H9 (cell line): ENCODE measurements around the gene FBXO21. TPM values are rescaled to one million over a fixed set of nuclear protein-coding genes. Genes with fewer than 3 reads are reported as not detected.

Experiments
- DNase-seq: peaks from one replicate; pipeline ENCODE4 v3.0.0-alpha.2; 2017
- H2AFZ ChIP-seq: one replicate; pipeline ENCODE4 v1.6.1; 2013; ENCODE audit warnings: mild to moderate bottlenecking, low read length, control low read depth, moderate library complexity
- H2AK5ac ChIP-seq: 2 replicates; pipeline ENCODE4 v1.6.1; 2013; ENCODE audit warnings: low read length, control low read depth, mixed read lengths; ENCODE audit not compliant: insufficient read length
- H2BK120ac ChIP-seq: one replicate; pipeline ENCODE4 v1.6.1; 2013; ENCODE audit warnings: low read depth, mild to moderate bottlenecking, low read length, control low read depth, inconsistent platforms; ENCODE audit not compliant: poor library complexity, severe bottlenecking
- H2BK12ac ChIP-seq: 2 replicates; pipeline ENCODE4 v1.6.1; 2013; ENCODE audit warnings: low read length, control low read depth, mixed read lengths, low read depth; ENCODE audit not compliant: insufficient read length
- H2BK15ac ChIP-seq: 2 replicates; pipeline ENCODE4 v1.6.1; 2013; ENCODE audit warnings: low read depth, low read length, control low read depth
- H2BK20ac ChIP-seq: one replicate; pipeline ENCODE4 v1.6.1; 2013; ENCODE audit warnings: low read depth, mild to moderate bottlenecking, low read length, control low read depth, inconsistent platforms; ENCODE audit not compliant: poor library complexity, severe bottlenecking
- H2BK5ac ChIP-seq: 2 replicates; pipeline ENCODE4 v1.6.1; 2013; ENCODE audit warnings: low read length, control low read depth, mixed read lengths; ENCODE audit not compliant: insufficient read length
- H3K14ac ChIP-seq: 2 replicates; pipeline ENCODE4 v1.6.1; 2013; ENCODE audit warnings: low read length, control low read depth; ENCODE audit not compliant: insufficient read depth
- H3K18ac ChIP-seq: 2 replicates; pipeline ENCODE4 v1.6.1; 2013; ENCODE audit warnings: low read depth, mild to moderate bottlenecking, mixed read lengths, low read length, control low read depth; ENCODE audit not compliant: insufficient read length
- H3K23ac ChIP-seq: 2 replicates; pipeline ENCODE4 v1.6.1; 2013; ENCODE audit warnings: low read length, control low read depth, mixed read lengths, low read depth; ENCODE audit not compliant: insufficient read length
- H3K23me2 ChIP-seq: 2 replicates; pipeline ENCODE4 v1.6.1; 2013; ENCODE audit warnings: low read depth, mild to moderate bottlenecking, mixed read lengths, low read length, control low read depth; ENCODE audit not compliant: insufficient read length, poor library complexity, severe bottlenecking
- H3K27ac ChIP-seq: 2 replicates; pipeline ENCODE4 v1.5.1; 2013; ENCODE audit warnings: low read length, control low read depth, mixed read lengths, low read depth; ENCODE audit not compliant: insufficient read length
- H3K27me3 ChIP-seq: 2 replicates; pipeline ENCODE4 v1.6.1; 2013; ENCODE audit warnings: low read length, control low read depth, inconsistent platforms; ENCODE audit not compliant: insufficient read depth
- H3K4ac ChIP-seq: 2 replicates; pipeline ENCODE4 v1.6.1; 2013; ENCODE audit warnings: low read depth, mild to moderate bottlenecking, control low read depth, inconsistent platforms, low read length, moderate library complexity
- H3K4me1 ChIP-seq: 2 replicates; pipeline ENCODE4 v1.6.1; 2013; ENCODE audit warnings: low read length, control low read depth, inconsistent platforms; ENCODE audit not compliant: insufficient read depth
- H3K4me2 ChIP-seq: 2 replicates; pipeline ENCODE4 v1.6.1; 2013; ENCODE audit warnings: low read length, control low read depth, mixed read lengths; ENCODE audit not compliant: insufficient read length, insufficient read depth
- H3K56ac ChIP-seq: 2 replicates; pipeline ENCODE4 v1.6.1; 2013; ENCODE audit warnings: low read depth, mild to moderate bottlenecking, mixed read lengths, low read length, control low read depth; ENCODE audit not compliant: insufficient read length
- H3K79me1 ChIP-seq: 2 replicates; pipeline ENCODE4 v1.6.1; 2013; ENCODE audit warnings: low read depth, mild to moderate bottlenecking, moderate library complexity, low read length, control low read depth, inconsistent platforms; ENCODE audit not compliant: insufficient read depth, poor library complexity, severe bottlenecking
- H3K79me2 ChIP-seq: 2 replicates; pipeline ENCODE4 v1.6.1; 2013; ENCODE audit warnings: low read length, control low read depth, inconsistent platforms; ENCODE audit not compliant: insufficient read depth
- H3K9ac ChIP-seq: 2 replicates; pipeline ENCODE4 v1.6.1; 2013; ENCODE audit warnings: low read length, control low read depth, mixed read lengths; ENCODE audit not compliant: insufficient read length; ENCODE audit errors: extremely low read depth
- H3K9me3 ChIP-seq: one replicate; pipeline ENCODE4 v1.6.1; 2013; ENCODE audit warnings: low read depth, low read length, inconsistent platforms; ENCODE audit not compliant: control insufficient read depth
- H3T11ph ChIP-seq: one replicate; pipeline ENCODE4 v1.6.1; 2013; ENCODE audit warnings: mild to moderate bottlenecking, low read length, control low read depth, inconsistent platforms
- H4K20me1 ChIP-seq: one replicate; pipeline ENCODE4 v1.6.1; 2013; ENCODE audit not compliant: control insufficient read depth, insufficient read length, insufficient read depth
- H4K5ac ChIP-seq: 2 replicates; pipeline ENCODE4 v1.6.1; 2013; ENCODE audit warnings: low read depth, mild to moderate bottlenecking, mixed read lengths, low read length, control low read depth; ENCODE audit not compliant: insufficient read length
- H4K8ac ChIP-seq: replicated peaks from 2 replicates; pipeline ENCODE4 v1.6.1; 2013; ENCODE audit warnings: low read length, control low read depth, mixed read lengths, low read depth; ENCODE audit not compliant: insufficient read length
- H4K91ac ChIP-seq: 2 replicates; pipeline ENCODE4 v1.6.1; 2013; ENCODE audit warnings: low read depth, mild to moderate bottlenecking, moderate library complexity, mixed read lengths, low read length, control low read depth; ENCODE audit not compliant: insufficient read length
- H3K27ac Mint-ChIP-seq, 3 experiments: 2 replicates in 2 of 3; 3 replicates in 1 of 3; pipeline ENCODE4 v1.8.0; 2020 to 2021; ENCODE audit warnings: mixed read lengths in 3 of 3, mild to moderate bottlenecking in 1 of 3, moderate library complexity in 1 of 3
- H3K27me3 Mint-ChIP-seq: 2 replicates; pipeline ENCODE4 v1.8.0; 2021; ENCODE audit warnings: low read depth, mild to moderate bottlenecking, moderate library complexity, mixed read lengths
- H3K36me3 Mint-ChIP-seq, 3 experiments: 2 replicates in 2 of 3; 3 replicates in 1 of 3; pipeline ENCODE4 v1.8.0; 2020 to 2021; ENCODE audit warnings: low read depth in 3 of 3, mixed read lengths in 3 of 3; ENCODE audit not compliant: insufficient read depth in 1 of 3
- H3K4me1 Mint-ChIP-seq, 2 experiments: 2 replicates each; pipeline ENCODE4 v1.8.0; 2020; ENCODE audit warnings: mixed read lengths in 2 of 2
- H3K4me3 Mint-ChIP-seq, 2 experiments: 2 replicates in 1 of 2; 3 replicates in 1 of 2; pipeline ENCODE4 v1.8.0; 2020 to 2021; ENCODE audit warnings: mild to moderate bottlenecking in 2 of 2, mixed read lengths in 2 of 2, moderate library complexity in 1 of 2
- H3K9me3 Mint-ChIP-seq, 2 experiments: 2 replicates in 1 of 2; 3 replicates in 1 of 2; pipeline ENCODE4 v1.8.0; 2020; ENCODE audit warnings: mild to moderate bottlenecking in 2 of 2, mixed read lengths in 2 of 2, moderate library complexity in 1 of 2
- CTCF ChIP-seq: fragments of 200-600 bp; sonication (generic); conservative IDR thresholded peaks from 3 replicates; pipeline ENCODE4 v1.8.0; 2021; ENCODE audit warnings: antibody characterized with exemption, mild to moderate bottlenecking
- WGBS: extraction: QIAGEN DNeasy Blood & Tissue Kit; methylation state at CpG from one replicate; pipeline ENCODE4 v1.1.7; 2013; ENCODE audit warnings: missing lambda C conversion rate, low lambda C conversion rate, mixed read lengths; ENCODE audit not compliant: insufficient read length; ENCODE audit errors: extremely low coverage; 5-methylcytosine and 5-hydroxymethylcytosine counted together
- total RNA-seq: library from RNA; stranded (reverse); gene quantifications from 2 replicates; pipeline ENCODE4 v1.2.1, GENCODE V29; 2021

Gene FBXO21
- total RNA-seq, 1 experiment from 2014 or later = 58.6 TPM

DNA sequence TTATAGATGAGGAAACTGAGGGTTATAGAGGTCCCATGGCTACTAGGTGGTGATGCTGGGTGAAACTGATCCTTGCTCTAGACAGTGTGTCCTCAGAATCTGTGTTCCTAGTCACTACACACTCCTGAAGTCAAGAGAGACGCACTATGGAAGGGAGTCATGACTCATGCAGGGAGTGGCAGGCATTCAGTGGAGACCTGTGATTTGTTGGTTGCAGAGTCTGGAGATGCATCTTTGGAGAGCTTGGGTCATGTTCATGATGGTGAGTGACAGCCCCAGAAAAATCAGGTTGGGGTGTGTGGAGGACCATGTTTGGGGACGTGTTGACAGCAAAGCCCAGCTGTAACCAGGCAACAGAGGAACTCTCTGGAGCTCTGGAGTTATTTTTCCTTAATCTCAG lies 38.0 kb upstream of the FBXO21 start:
- Histone ChIP-seq H3K23ac (no peak overlapping the region), H2BK120ac (no peak overlapping the region), H4K5ac (no peak overlapping the region), H3K79me2 (no peaks in the 10 kb centered on the region), H2BK5ac (no peak overlapping the region), H3K14ac (no peak overlapping the region), H3K4me2 (no peak overlapping the region), H3K79me1 (no peaks in the 10 kb centered on the region), H3K23me2 (no peaks in the 10 kb centered on the region), H3K18ac (no peak overlapping the region), H2BK15ac (no peak overlapping the region), H3T11ph (no peak overlapping the region), H3K9me3 (no peaks in the 10 kb centered on the region), H2AK5ac (no peak overlapping the region), H4K91ac (no peak overlapping the region), H2BK20ac (no peak overlapping the region), H4K20me1 (no peaks in the 10 kb centered on the region), H4K8ac (no peak overlapping the region), H3K27ac (no peak overlapping the region), H3K56ac (no peak overlapping the region), H2BK12ac (no peak overlapping the region), H2AFZ (no peak overlapping the region), H3K27me3 (no peaks in the 10 kb centered on the region), H3K9ac (no peak overlapping the region), H3K4me1 (no peaks in the 10 kb centered on the region; the same call in 1 of the 2 replicates), H3K4ac (no peak overlapping the region)
- DNase-seq = no peak
- Mint-ChIP-seq H3K27ac (no peak overlapping the region), H3K27me3 (peaks cover 2% of the 10 kb centered on the region), H3K4me1 (peaks cover 5 to 15% of the 10 kb centered on the region in 2 experiments; a peak in 3 of 4 replicates), H3K4me3 (no peak overlapping the region), H3K9me3 (no peaks in the 10 kb centered on the region; a peak in 1 of 5 replicates), H3K36me3 (no peaks in the 10 kb centered on the region; a peak in 1 of 7 replicates)
- TF ChIP-seq CTCF = no peak
- no CpG with 5 or more reads among the region's 2 CpGs for WGBS
